HCT116 (cell line): ENCODE results near the gene MAPRE3. TPM values are rescaled to one million over a fixed set of nuclear protein-coding genes. Genes with fewer than 3 reads are reported as not detected.

Experiments
- ATAC-seq: fragments of 200-7000 bp; cut with Tn5 transposase; 2 replicates; pipeline ENCODE4 v1.9.1; 2020; ENCODE audit warnings: mild to moderate bottlenecking, moderate library complexity
- BruUV-seq: library from RNA; stranded (reverse); fragments of 400-500 nt; replicated peaks from 2 replicates; lab custom pipeline; 2021; lab: Mats Ljungman, UMichigan
- CTCF ChIA-PET: fragments of 300-600 bp; sonication (Branson Sonifier 250); formaldehyde crosslinking; loops from one replicate; lab custom pipeline; 2021; ENCODE audit warnings: antibody characterized with exemption; lab: Charles Lee
- POLR2A ChIA-PET: fragments of 300-600, 350-600 bp; sonication (Branson Sonifier 250); formaldehyde crosslinking; loops from one replicate; lab custom pipeline; 2021; ENCODE audit warnings: antibody characterized with exemption; lab: Charles Lee
- RAD21 ChIA-PET, 2 experiments: fragments of 300-600 bp; sonication (Branson Sonifier 250); formaldehyde crosslinking; loops; one replicate each; lab custom pipeline; 2023; ENCODE audit warnings: low total read pairs in 2 of 2; ENCODE audit not compliant: uncharacterized antibody in 2 of 2, unreplicated experiment in 2 of 2, low non-redundant PET in 1 of 2; lab: Charles Lee
- DNase-seq: peaks from one replicate; pipeline ENCODE4 v3.0.0-alpha.2; 2010; ENCODE audit warnings: low read depth, low spot score
- H2AFZ ChIP-seq: fragments of 200-600 bp; shearing (Covaris generic), sonication (generic); 2 replicates; pipeline ENCODE4 v1.6.1; 2017; ENCODE audit warnings: low read depth, mixed run types, mixed read lengths, antibody characterized with exemption, low read length; ENCODE audit not compliant: poor library complexity, severe bottlenecking
- H3K27ac ChIP-seq: 2 replicates; pipeline ENCODE4 v1.5.1; 2012; ENCODE audit warnings: low read depth, low read length
- H3K27me3 ChIP-seq: fragments of 200-600 bp; sonication (generic); 2 replicates; pipeline ENCODE4 v1.6.1; 2016; ENCODE audit warnings: mixed run types, low read length, mixed read lengths; ENCODE audit not compliant: insufficient read depth
- H3K36me3 ChIP-seq, 2 experiments: fragments of 200-500 bp in 1 of 2; fragments of 200-600 bp in 1 of 2; sonication (Bioruptor generic) in 1 of 2; sonication (generic) in 1 of 2; 2 replicates each; pipeline versions ENCODE4 v1.5.1 to v1.6.1; 2014 to 2016; ENCODE audit warnings: low read length in 2 of 2, inconsistent platforms in 1 of 2, mixed read lengths in 1 of 2, mixed run types in 1 of 2; ENCODE audit not compliant: insufficient read depth in 2 of 2, control insufficient read depth in 1 of 2
- H3K4me1 ChIP-seq, 2 experiments: fragments of 200-600 bp in 1 of 2; sonication (generic) in 1 of 2; 2 replicates each; pipeline versions ENCODE4 v1.5.1 to v1.6.1; 2012 to 2017; ENCODE audit warnings: low read length in 2 of 2, inconsistent platforms in 1 of 2, mild to moderate bottlenecking in 1 of 2, mixed read lengths in 1 of 2, mixed run types in 1 of 2, moderate library complexity in 1 of 2; ENCODE audit not compliant: insufficient read depth in 2 of 2, control insufficient read depth in 1 of 2
- H3K4me2 ChIP-seq: fragments of 200-600 bp; sonication (generic); 2 replicates; pipeline ENCODE4 v1.6.1; 2017; ENCODE audit warnings: mixed run types, low read length, mixed read lengths
- H3K4me3 ChIP-seq, 2 experiments: fragments of 200-600 bp in 1 of 2; sonication (generic) in 1 of 2; replicated peaks in 1 of 2; 2 replicates each; pipeline ENCODE4 v1.5.1; 2011 to 2016; ENCODE audit warnings: low read length in 2 of 2, control low read depth in 1 of 2, low read depth in 1 of 2, mild to moderate bottlenecking in 1 of 2, mixed read lengths in 1 of 2, mixed run types in 1 of 2
- H3K79me2 ChIP-seq: fragments of 200-600 bp; sonication (generic); 2 replicates; pipeline ENCODE4 v1.6.1; 2017; ENCODE audit warnings: mild to moderate bottlenecking, mixed run types, low read length, moderate library complexity, mixed read lengths; ENCODE audit not compliant: insufficient read depth
- H3K9ac ChIP-seq: fragments of 200-600 bp; sonication (generic); 2 replicates; pipeline ENCODE4 v1.6.1; 2016; ENCODE audit warnings: low read length, mixed read lengths
- H3K9me2 ChIP-seq: fragments of 200-600 bp; sonication (generic), shearing (Covaris generic); 2 replicates; pipeline ENCODE4 v1.6.1; 2017; ENCODE audit warnings: mixed run types, mild to moderate bottlenecking, moderate library complexity; ENCODE audit not compliant: insufficient read depth
- H3K9me3 ChIP-seq, 2 experiments: fragments of 200-500 bp in 1 of 2; fragments of 200-600 bp in 1 of 2; sonication (Bioruptor generic) in 1 of 2; sonication (generic) in 1 of 2; 2 replicates each; pipeline ENCODE4 v1.6.1; 2014 to 2017; ENCODE audit warnings: low read length in 2 of 2, mixed read lengths in 2 of 2, inconsistent platforms in 1 of 2, low read depth in 1 of 2, mild to moderate bottlenecking in 1 of 2, mixed run types in 1 of 2, moderate library complexity in 1 of 2; ENCODE audit not compliant: control insufficient read depth in 1 of 2, insufficient read depth in 1 of 2
- H4K20me1 ChIP-seq: fragments of 200-600 bp; sonication (generic), shearing (Covaris generic); 2 replicates; pipeline ENCODE4 v1.6.1; 2017; ENCODE audit warnings: mixed run types, mild to moderate bottlenecking, moderate library complexity; ENCODE audit not compliant: insufficient read depth
- CBX3 ChIP-seq: IDR thresholded peaks from 2 replicates; pipeline ENCODE4 v1.6.1; 2012; ENCODE audit warnings: low read depth
- CEBPB ChIP-seq: IDR thresholded peaks from 2 replicates; pipeline ENCODE4 v1.6.1; 2012; ENCODE audit warnings: low read depth
- EGR1 ChIP-seq: IDR thresholded peaks from 2 replicates; pipeline ENCODE4 v1.6.1; 2012; ENCODE audit warnings: low read depth
- ELF1 ChIP-seq: IDR thresholded peaks from 2 replicates; pipeline ENCODE4 v1.6.1; 2012; ENCODE audit warnings: low read depth, borderline replicate concordance
- EZH2 ChIP-seq: fragments of 200-600 bp; sonication (generic); IDR thresholded peaks from 2 replicates; pipeline ENCODE4 v1.6.1; 2017; ENCODE audit warnings: antibody characterized with exemption, mixed run types
- FOSL1 ChIP-seq: IDR thresholded peaks from 2 replicates; pipeline ENCODE4 v1.6.1; 2012; ENCODE audit warnings: low read depth
- RAD21 ChIP-seq: IDR thresholded peaks from 2 replicates; pipeline ENCODE4 v1.6.1; 2012; ENCODE audit warnings: low read depth, mild to moderate bottlenecking
- SIN3A ChIP-seq: IDR thresholded peaks from 2 replicates; pipeline ENCODE4 v1.6.1; 2012; ENCODE audit warnings: low read depth
- ZFX ChIP-seq: fragments of 450-650 bp; IDR thresholded peaks from 2 replicates; pipeline ENCODE4 v1.6.1; 2017
- intact Hi-C: fragments of 100-400 bp; cut with micrococcal nuclease; formaldehyde crosslinking; loops from 2 replicates; pipeline ENCODE4 v1.10.0; 2022
- total RNA-seq: library from RNA; stranded (reverse); gene quantifications from one replicate; pipeline ENCODE4 v1.2.1, GENCODE V29; 2021; ENCODE audit not compliant: unreplicated experiment
- TF ChIP-seq, protein P1 (sequence below): IDR thresholded peaks from 2 replicates; pipeline ENCODE4 v1.6.1; 2012
- TF ChIP-seq, protein P2 (sequence below): IDR thresholded peaks from 2 replicates; pipeline ENCODE4 v1.6.1; 2012; ENCODE audit warnings: low read depth

The MAPRE3 gene
- total RNA-seq, 1 experiment from 2014 or later, result 12.1 TPM

DNA sequence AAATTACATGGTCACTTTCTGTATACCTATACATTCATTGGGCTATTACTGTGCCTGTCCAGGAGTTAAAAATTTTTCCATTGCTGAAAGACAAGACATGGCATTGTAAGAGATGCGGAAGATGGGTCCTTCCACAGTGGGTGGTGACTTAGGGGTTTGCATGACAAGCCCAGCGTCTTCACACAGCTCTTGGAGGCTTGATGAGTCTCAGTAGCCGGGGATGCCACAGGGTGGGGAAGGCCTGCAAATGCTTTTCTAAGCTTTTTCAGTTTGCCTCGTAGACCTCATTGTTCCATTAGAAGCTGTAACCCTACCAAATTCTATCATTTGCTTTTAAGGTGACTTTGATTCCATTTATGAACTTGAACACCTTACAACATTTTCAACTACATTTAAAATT lies 18.1 kb upstream of the MAPRE3 start:
- DNase-seq, result no peak
- no peaks in the 10 kb centered on the region for H3K79me2 ChIP-seq
- H3K9ac ChIP-seq, result no peak overlapping the region
- BruUV-seq, result no TSS peak
- no peak overlapping the region for H3K27ac ChIP-seq
- no peak overlapping the region for H2AFZ ChIP-seq
- no peak overlapping the region for H3K4me3 ChIP-seq
- ChIA-PET RAD21 (no interaction called here), CTCF (interaction anchor here (2.1 kb wide), 1 partner anchor 9 kb away, joined by 9 read pairs; no protein-coding TSS in a partner anchor), POLR2A (no interaction called here)
- no peaks in the 10 kb centered on the region for H3K9me3 ChIP-seq
- no peaks in the 10 kb centered on the region for H3K36me3 ChIP-seq
- no peaks in the 10 kb centered on the region for H3K27me3 ChIP-seq
- intact Hi-C loops, result no loop called here
- H3K4me1 ChIP-seq, result peaks cover 0 to 3% of the 10 kb centered on the region in 2 experiments; a peak in 3 of 4 replicates
- no peak overlapping the region for H3K4me2 ChIP-seq
- H3K9me2 ChIP-seq, result no peaks in the 10 kb centered on the region
- no peak for ATAC-seq
- H4K20me1 ChIP-seq, result no peaks in the 10 kb centered on the region
- no peak for TF ChIP-seq EGR1
- no peak for TF ChIP-seq CEBPB
- TF ChIP-seq EZH2, result no peak
- TF ChIP-seq, protein P1, sequence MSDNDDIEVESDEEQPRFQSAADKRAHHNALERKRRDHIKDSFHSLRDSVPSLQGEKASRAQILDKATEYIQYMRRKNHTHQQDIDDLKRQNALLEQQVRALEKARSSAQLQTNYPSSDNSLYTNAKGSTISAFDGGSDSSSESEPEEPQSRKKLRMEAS, result no peak
- no peak for TF ChIP-seq FOSL1
- no peak for TF ChIP-seq CBX3
- TF ChIP-seq ZFX, result no peak
- no peak for TF ChIP-seq ELF1
- TF ChIP-seq, protein P2, sequence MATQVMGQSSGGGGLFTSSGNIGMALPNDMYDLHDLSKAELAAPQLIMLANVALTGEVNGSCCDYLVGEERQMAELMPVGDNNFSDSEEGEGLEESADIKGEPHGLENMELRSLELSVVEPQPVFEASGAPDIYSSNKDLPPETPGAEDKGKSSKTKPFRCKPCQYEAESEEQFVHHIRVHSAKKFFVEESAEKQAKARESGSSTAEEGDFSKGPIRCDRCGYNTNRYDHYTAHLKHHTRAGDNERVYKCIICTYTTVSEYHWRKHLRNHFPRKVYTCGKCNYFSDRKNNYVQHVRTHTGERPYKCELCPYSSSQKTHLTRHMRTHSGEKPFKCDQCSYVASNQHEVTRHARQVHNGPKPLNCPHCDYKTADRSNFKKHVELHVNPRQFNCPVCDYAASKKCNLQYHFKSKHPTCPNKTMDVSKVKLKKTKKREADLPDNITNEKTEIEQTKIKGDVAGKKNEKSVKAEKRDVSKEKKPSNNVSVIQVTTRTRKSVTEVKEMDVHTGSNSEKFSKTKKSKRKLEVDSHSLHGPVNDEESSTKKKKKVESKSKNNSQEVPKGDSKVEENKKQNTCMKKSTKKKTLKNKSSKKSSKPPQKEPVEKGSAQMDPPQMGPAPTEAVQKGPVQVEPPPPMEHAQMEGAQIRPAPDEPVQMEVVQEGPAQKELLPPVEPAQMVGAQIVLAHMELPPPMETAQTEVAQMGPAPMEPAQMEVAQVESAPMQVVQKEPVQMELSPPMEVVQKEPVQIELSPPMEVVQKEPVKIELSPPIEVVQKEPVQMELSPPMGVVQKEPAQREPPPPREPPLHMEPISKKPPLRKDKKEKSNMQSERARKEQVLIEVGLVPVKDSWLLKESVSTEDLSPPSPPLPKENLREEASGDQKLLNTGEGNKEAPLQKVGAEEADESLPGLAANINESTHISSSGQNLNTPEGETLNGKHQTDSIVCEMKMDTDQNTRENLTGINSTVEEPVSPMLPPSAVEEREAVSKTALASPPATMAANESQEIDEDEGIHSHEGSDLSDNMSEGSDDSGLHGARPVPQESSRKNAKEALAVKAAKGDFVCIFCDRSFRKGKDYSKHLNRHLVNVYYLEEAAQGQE, result no peak
- no peak for TF ChIP-seq SIN3A
- TF ChIP-seq RAD21, result no peak
- TF ChIP-seq, all 23 proteins: peak for 0
